Erythroblast (primary cell): ENCODE data around the gene ZSCAN25.
A peak's percentile ranks its signal among the peaks of the same experiment; 100 is the strongest.

Experiments
- GATA1 ChIP-seq: IDR thresholded peaks from 2 replicates; pipeline ENCODE4 v1.6.1; 2011; ENCODE audit warnings: low read depth, mild to moderate bottlenecking, control low read depth, low read length, moderate library complexity
- POLR2A ChIP-seq: IDR thresholded peaks from 2 replicates; pipeline ENCODE4 v1.6.1; 2011; ENCODE audit warnings: mild to moderate bottlenecking, low read length

DNA sequence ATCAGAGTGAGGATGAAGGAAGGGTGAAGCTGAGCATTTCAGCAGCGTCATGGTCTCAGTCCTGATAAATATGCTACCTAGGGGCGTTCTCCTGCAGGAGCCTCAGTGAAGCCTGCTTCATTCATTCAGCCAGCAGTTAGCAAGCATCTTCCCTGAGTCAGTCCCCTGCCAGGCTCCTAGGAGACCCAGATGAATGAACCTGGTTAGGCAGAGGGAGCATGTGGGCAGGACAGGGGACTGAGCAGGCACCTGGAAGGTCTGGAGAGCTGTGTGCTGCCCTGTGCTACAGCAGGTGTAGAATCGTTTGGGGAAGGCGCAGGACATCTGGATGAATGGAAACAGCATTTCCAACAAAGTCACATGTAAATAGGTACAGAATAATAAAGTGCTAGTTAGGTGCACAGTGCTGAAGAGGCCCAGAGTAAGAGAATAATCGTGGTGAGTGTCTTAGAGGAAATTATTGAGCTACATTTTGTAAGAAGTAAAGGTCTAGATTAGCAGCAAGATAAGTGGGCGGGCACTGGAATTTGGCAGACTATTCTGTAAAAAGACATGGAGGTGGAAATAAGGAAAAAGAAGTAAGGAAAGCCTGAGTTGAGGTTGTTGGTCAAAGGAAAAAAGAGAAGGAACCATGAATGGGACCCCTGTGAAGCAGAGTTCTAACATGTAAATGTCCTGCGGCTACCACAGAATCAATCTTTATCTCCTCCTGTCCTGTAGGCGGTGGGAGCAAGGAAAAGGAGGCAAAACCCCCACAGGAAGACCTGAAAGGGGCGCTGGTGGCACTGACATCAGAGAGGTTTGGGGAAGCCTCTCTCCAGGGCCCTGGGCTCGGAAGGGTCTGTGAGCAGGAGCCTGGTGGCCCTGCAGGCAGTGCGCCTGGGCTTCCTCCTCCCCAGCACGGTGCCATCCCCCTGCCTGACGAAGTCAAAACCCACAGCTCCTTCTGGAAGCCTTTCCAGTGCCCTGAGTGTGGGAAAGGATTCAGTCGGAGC is 12.0 kb downstream of the ZSCAN25 start:
- TF ChIP-seq POLR2A (peak; percentile 13), GATA1 (no peak)
